ENCODE measurements around the gene ZNF530. TPM values are rescaled to one million over a fixed set of nuclear protein-coding genes. Genes with fewer than 3 reads are reported as not detected.

Gene ZNF530
- total RNA-seq, 1 experiment from 2014 or later = 3.8 TPM

DNA sequence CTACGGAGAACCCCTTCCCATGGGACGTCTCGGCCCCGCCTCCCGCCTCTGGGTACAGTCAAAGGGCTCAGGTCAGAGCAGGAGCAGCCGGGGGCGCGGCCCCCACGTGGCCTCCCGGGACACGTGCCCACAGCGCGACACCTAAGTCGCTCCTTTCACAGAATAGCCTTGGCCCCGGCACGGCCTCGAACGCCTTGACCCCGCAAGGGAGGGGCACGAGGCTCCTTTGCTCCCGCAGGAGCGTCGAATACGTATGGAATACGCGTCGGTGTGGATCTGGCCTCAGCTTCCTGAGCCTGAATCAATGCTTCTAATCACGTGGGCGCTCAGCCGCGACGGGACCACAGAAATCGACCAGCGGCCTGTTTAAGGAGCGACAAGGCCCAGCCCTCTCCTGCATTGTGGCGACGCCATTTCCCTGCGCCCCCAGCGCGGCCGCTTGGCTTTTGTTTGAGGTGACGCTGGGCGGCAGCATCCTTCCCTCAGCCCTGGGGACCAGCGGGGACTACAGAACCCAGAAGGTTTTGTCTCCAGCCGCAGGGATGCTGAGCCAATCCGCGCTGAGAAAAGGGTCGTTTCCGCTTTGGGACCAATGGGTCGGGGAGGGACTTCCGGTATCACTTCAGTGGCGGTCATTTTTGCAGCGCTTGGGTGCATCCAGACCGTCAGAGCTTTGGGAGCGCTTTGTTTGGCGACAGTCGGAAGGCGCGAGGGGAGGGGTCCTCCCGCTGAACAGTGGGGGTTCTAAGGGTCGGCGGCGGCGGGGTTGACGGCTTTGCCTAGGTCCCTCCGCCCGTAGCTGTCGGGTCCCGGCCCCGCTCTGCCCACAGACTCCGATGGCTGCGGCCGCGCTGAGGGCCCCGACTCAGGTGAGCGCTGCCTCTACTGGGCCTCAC, 15.9 kb upstream of the ZNF530 start, which contains the start of gene ZIK1:
Gene ZIK1, plus strand, starts transcription at position 625 of the 896 bp plus-strand sequence. Its CDS starts 212 bp downstream, at position 837.
- Histone ChIP-seq H3K27me3 (ENCODE audit: insufficient read depth, low read length) (no peaks in the 10 kb centered on the region), H3K79me2 (ENCODE audit: insufficient read depth, low read length) (no peaks in the 10 kb centered on the region), H3K27ac (ENCODE audit: low read depth, low read length) (no peak within 1 kb of the TSS), H3K4me1 (ENCODE audit: control insufficient read depth in 1 of 2, insufficient read depth in 2 of 2, low read length in 2 of 2) (peaks cover 0 to 6% of the 10 kb centered on the region in 2 experiments; a peak in 2 of 4 replicates), H3K9ac (ENCODE audit: low read length) (no peak within 1 kb of the TSS), H2AFZ (ENCODE audit: low read depth, low read length, poor library complexity, severe bottlenecking) (no peak within 1 kb of the TSS), H3K4me3 (replicated peaks in 1 of 2; ENCODE audit: low read depth in 1 of 2, low read length in 2 of 2) (no peak within 1 kb of the TSS), H3K36me3 (ENCODE audit: control insufficient read depth in 1 of 2, insufficient read depth in 2 of 2, low read length in 2 of 2) (no peaks in the 10 kb centered on the region), H3K9me3 (ENCODE audit: control insufficient read depth in 1 of 2, insufficient read depth in 1 of 2, low read depth in 1 of 2, low read length in 2 of 2) (peaks cover 0 to 12% of the 10 kb centered on the region in 2 experiments; a peak in 2 of 4 replicates), H3K9me2 (ENCODE audit: insufficient read depth) (no peaks in the 10 kb centered on the region), H4K20me1 (ENCODE audit: insufficient read depth) (no peaks in the 10 kb centered on the region), H3K4me2 (ENCODE audit: low read length) (no peak within 1 kb of the TSS)
- ChIA-PET CTCF (no interaction called here), POLR2A (no interaction called here), RAD21 (ENCODE audit: low non-redundant PET in 1 of 2, low total read pairs in 2 of 2, uncharacterized antibody in 2 of 2, unreplicated experiment in 2 of 2) (no interaction called here)
- TF ChIP-seq SIN3A (IDR thresholded peaks at IDR 0.05; ENCODE audit: low read depth) (no peak), RAD21 (IDR thresholded peaks at IDR 0.05; ENCODE audit: low read depth) (no peak), CBX3 (IDR thresholded peaks at IDR 0.05; ENCODE audit: low read depth) (no peak), ZNF274 (IDR thresholded peaks at IDR 0.05; ENCODE audit: low read depth, low read length) (no peak)
- intact Hi-C loops (cut with micrococcal nuclease) = no loop called here
- DNase-seq (ENCODE audit: low read depth, low spot score) (no peak), ATAC-seq (no peak)
- no TSS peak for BruUV-seq (replicated peaks)

DNA sequence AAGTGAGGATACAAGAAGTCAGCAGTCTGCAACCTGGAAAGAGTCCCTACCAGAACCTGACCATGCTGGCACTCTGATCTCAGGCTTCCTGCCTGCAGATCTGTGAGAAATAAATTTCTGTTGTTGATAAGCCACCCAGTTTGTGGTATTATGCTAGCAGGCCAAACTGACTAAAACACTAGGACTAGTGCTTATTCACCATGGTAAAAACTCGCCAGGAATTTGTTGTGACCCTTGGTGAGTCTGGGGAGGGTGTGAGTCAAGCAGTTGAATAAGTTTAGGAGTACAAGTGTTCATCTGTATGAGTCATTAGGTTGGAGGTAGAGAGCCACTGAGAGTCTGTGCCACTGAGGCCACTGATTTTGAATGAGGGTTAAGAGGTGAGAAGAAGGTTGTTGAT, 12.2 kb upstream of the ZNF530 start:
- H2AFZ ChIP-seq (ENCODE audit: low read depth, low read length, poor library complexity, severe bottlenecking) = no peak overlapping the region
- no peak overlapping the region for H3K9ac ChIP-seq (ENCODE audit: low read length)
- ChIA-PET POLR2A (no interaction called here), RAD21 (ENCODE audit: low non-redundant PET in 1 of 2, low total read pairs in 2 of 2, uncharacterized antibody in 2 of 2, unreplicated experiment in 2 of 2) (no interaction called here), CTCF (no interaction called here)
- H3K9me3 ChIP-seq (ENCODE audit: control insufficient read depth in 1 of 2, insufficient read depth in 1 of 2, low read depth in 1 of 2, low read length in 2 of 2) = peaks cover 0 to 12% of the 10 kb centered on the region in 2 experiments; a peak in 2 of 4 replicates
- H3K4me1 ChIP-seq (ENCODE audit: control insufficient read depth in 1 of 2, insufficient read depth in 2 of 2, low read length in 2 of 2) = no peaks in the 10 kb centered on the region
- no peak overlapping the region for H3K4me2 ChIP-seq (ENCODE audit: low read length)
- BruUV-seq (replicated peaks) = no TSS peak
- no peaks in the 10 kb centered on the region for H3K9me2 ChIP-seq (ENCODE audit: insufficient read depth)
- no peaks in the 10 kb centered on the region for H3K27me3 ChIP-seq (ENCODE audit: insufficient read depth, low read length)
- H3K79me2 ChIP-seq (ENCODE audit: insufficient read depth, low read length) = no peaks in the 10 kb centered on the region
- H3K36me3 ChIP-seq (ENCODE audit: control insufficient read depth in 1 of 2, insufficient read depth in 2 of 2, low read length in 2 of 2) = no peaks in the 10 kb centered on the region
- TF ChIP-seq YY1 (IDR thresholded peaks at IDR 0.05; ENCODE audit: extremely low read depth, insufficient replicate concordance, low read depth, low read length) (no peak), ELF1 (IDR thresholded peaks at IDR 0.05; ENCODE audit: borderline replicate concordance, low read depth) (no peak), TCF7L2 (IDR thresholded peaks at IDR 0.05; ENCODE audit: borderline replicate concordance, extremely low read depth, insufficient read depth, insufficient read length) (no peak), ZNF274 (IDR thresholded peaks at IDR 0.05; ENCODE audit: low read depth, low read length) (no peak), SP1 (IDR thresholded peaks at IDR 0.05; ENCODE audit: low read depth) (no peak), CEBPB (IDR thresholded peaks at IDR 0.05; ENCODE audit: low read depth) (no peak), EGR1 (IDR thresholded peaks at IDR 0.05; ENCODE audit: low read depth) (no peak)
- TF ChIP-seq, protein P1, sequence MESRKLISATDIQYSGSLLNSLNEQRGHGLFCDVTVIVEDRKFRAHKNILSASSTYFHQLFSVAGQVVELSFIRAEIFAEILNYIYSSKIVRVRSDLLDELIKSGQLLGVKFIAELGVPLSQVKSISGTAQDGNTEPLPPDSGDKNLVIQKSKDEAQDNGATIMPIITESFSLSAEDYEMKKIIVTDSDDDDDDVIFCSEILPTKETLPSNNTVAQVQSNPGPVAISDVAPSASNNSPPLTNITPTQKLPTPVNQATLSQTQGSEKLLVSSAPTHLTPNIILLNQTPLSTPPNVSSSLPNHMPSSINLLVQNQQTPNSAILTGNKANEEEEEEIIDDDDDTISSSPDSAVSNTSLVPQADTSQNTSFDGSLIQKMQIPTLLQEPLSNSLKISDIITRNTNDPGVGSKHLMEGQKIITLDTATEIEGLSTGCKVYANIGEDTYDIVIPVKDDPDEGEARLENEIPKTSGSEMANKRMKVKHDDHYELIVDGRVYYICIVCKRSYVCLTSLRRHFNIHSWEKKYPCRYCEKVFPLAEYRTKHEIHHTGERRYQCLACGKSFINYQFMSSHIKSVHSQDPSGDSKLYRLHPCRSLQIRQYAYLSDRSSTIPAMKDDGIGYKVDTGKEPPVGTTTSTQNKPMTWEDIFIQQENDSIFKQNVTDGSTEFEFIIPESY (IDR thresholded peaks at IDR 0.05; ENCODE audit: extremely low read depth, insufficient replicate concordance, low read length) = no peak
- TF ChIP-seq, protein P2, sequence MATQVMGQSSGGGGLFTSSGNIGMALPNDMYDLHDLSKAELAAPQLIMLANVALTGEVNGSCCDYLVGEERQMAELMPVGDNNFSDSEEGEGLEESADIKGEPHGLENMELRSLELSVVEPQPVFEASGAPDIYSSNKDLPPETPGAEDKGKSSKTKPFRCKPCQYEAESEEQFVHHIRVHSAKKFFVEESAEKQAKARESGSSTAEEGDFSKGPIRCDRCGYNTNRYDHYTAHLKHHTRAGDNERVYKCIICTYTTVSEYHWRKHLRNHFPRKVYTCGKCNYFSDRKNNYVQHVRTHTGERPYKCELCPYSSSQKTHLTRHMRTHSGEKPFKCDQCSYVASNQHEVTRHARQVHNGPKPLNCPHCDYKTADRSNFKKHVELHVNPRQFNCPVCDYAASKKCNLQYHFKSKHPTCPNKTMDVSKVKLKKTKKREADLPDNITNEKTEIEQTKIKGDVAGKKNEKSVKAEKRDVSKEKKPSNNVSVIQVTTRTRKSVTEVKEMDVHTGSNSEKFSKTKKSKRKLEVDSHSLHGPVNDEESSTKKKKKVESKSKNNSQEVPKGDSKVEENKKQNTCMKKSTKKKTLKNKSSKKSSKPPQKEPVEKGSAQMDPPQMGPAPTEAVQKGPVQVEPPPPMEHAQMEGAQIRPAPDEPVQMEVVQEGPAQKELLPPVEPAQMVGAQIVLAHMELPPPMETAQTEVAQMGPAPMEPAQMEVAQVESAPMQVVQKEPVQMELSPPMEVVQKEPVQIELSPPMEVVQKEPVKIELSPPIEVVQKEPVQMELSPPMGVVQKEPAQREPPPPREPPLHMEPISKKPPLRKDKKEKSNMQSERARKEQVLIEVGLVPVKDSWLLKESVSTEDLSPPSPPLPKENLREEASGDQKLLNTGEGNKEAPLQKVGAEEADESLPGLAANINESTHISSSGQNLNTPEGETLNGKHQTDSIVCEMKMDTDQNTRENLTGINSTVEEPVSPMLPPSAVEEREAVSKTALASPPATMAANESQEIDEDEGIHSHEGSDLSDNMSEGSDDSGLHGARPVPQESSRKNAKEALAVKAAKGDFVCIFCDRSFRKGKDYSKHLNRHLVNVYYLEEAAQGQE (IDR thresholded peaks at IDR 0.05; ENCODE audit: low read depth) = no peak
- H4K20me1 ChIP-seq (ENCODE audit: insufficient read depth) = no peaks in the 10 kb centered on the region
- intact Hi-C loops (cut with micrococcal nuclease) = no loop called here
- ATAC-seq (no peak), DNase-seq (ENCODE audit: low read depth, low spot score) (no peak)
- no peak overlapping the region for H3K4me3 ChIP-seq (replicated peaks in 1 of 2; ENCODE audit: low read depth in 1 of 2, low read length in 2 of 2)
- H3K27ac ChIP-seq (ENCODE audit: low read depth, low read length) = no peak overlapping the region

All from HCT116 (cell line).